ENCODE data around the gene EPB41L2.

DNA sequence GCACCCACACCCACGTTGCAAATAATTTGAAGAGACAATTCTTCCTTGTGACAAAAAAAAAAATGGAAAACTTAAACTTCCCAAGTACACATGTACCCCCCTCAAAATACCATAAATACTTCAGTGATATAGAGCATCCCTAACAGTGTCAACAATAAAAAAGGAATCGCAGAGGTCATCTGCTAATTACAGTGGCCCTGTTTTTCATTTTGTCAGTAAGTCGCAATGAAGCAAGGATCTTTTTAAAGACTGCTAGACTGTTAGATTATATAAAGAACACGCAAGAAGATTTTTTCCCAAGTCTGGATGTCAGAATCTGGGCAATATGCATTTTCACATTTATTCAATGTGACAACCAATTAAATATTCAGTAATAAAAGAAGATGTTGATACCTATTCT, 93.9 kb downstream of the EPB41L2 start:
- TF ChIP-seq, protein P1, sequence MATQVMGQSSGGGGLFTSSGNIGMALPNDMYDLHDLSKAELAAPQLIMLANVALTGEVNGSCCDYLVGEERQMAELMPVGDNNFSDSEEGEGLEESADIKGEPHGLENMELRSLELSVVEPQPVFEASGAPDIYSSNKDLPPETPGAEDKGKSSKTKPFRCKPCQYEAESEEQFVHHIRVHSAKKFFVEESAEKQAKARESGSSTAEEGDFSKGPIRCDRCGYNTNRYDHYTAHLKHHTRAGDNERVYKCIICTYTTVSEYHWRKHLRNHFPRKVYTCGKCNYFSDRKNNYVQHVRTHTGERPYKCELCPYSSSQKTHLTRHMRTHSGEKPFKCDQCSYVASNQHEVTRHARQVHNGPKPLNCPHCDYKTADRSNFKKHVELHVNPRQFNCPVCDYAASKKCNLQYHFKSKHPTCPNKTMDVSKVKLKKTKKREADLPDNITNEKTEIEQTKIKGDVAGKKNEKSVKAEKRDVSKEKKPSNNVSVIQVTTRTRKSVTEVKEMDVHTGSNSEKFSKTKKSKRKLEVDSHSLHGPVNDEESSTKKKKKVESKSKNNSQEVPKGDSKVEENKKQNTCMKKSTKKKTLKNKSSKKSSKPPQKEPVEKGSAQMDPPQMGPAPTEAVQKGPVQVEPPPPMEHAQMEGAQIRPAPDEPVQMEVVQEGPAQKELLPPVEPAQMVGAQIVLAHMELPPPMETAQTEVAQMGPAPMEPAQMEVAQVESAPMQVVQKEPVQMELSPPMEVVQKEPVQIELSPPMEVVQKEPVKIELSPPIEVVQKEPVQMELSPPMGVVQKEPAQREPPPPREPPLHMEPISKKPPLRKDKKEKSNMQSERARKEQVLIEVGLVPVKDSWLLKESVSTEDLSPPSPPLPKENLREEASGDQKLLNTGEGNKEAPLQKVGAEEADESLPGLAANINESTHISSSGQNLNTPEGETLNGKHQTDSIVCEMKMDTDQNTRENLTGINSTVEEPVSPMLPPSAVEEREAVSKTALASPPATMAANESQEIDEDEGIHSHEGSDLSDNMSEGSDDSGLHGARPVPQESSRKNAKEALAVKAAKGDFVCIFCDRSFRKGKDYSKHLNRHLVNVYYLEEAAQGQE (IDR thresholded peaks at IDR 0.05; ENCODE audit: insufficient read depth in 1 of 2, low read depth in 2 of 2, low read length in 1 of 2) = no peak
- TF ChIP-seq, protein P2, sequence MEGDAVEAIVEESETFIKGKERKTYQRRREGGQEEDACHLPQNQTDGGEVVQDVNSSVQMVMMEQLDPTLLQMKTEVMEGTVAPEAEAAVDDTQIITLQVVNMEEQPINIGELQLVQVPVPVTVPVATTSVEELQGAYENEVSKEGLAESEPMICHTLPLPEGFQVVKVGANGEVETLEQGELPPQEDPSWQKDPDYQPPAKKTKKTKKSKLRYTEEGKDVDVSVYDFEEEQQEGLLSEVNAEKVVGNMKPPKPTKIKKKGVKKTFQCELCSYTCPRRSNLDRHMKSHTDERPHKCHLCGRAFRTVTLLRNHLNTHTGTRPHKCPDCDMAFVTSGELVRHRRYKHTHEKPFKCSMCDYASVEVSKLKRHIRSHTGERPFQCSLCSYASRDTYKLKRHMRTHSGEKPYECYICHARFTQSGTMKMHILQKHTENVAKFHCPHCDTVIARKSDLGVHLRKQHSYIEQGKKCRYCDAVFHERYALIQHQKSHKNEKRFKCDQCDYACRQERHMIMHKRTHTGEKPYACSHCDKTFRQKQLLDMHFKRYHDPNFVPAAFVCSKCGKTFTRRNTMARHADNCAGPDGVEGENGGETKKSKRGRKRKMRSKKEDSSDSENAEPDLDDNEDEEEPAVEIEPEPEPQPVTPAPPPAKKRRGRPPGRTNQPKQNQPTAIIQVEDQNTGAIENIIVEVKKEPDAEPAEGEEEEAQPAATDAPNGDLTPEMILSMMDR (IDR thresholded peaks at IDR 0.05) = no peak
